Colon (tissue), 2 donors: ENCODE data around the gene NDUFAF2.
"Not testable (repeated sequence)": the region's sequence is repeated elsewhere in the genome, so short reads cannot be mapped to it uniquely, and the experiment has no call there.

ENCODE experiments used
- FAIRE-seq: peaks from 2 replicates; lab custom pipeline; 2012; peaks lifted over from hg19 to GRCh38; lab: Jason Lieb, UNC
- donor health status: control.
- donor health status: control.

Gene NDUFAF2

DNA sequence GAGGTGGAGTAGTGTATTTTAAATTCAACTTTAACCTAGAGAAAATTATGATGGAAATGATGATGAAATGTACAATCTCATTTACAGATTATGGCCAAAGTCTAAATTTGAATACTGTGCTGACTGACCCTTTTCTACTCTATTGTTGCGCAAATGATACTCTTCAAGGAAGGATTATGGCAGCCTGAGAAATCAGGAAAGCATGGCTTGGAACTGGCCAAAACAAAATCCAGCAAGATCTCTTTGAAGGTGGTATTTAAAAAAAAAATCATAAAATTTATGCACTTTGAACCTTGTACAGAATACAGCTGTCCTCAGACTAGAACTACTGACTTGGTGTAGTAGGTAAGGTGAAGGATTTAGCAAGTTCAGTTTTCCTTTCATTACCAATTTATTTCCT is 105.3 kb downstream of the NDUFAF2 start:
- FAIRE-seq = no peak

DNA sequence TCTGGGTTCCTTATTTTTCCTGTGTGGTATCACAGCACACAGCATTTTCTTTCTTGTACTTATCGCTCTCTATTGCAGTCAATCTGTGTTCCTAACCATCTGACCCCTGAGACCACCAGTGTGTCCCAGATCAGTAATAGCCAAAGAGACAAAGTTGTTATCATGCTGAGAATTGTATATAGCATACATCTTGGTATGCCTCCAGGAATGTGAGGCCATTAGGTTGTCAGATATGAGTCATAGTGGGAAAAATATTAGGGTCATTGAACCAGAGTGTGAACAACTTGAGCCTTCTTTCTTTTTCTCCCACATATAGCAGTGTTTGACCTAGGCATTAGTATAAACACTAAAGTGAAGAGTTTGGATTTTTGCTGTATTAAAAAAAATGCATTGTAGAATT is 106.3 kb downstream of the NDUFAF2 start:
- no peak for FAIRE-seq

GRCh38 chr5:61052882-61053281 is 107.9 kb downstream of the NDUFAF2 start:
- FAIRE-seq = peak; percentile 62

DNA sequence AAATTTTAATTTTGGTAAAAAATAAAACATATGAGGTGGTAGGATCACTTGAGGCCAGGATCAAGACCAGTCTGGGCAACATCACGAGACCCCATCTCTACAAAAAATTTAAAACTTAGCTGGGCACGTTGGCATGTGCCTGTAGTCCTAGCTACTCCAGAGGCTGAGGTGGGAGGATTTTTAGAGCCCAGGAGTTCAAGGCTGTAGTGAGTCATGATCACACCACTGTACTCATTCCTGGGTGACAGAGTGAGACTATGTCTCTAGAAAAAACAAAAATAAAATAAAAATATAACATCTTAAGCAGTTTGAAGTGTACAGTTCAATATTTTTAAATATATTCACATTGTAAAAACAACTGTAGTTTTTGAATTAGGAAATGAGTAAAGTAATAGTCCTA is 108.9 kb downstream of the NDUFAF2 start:
- FAIRE-seq = no peak

DNA sequence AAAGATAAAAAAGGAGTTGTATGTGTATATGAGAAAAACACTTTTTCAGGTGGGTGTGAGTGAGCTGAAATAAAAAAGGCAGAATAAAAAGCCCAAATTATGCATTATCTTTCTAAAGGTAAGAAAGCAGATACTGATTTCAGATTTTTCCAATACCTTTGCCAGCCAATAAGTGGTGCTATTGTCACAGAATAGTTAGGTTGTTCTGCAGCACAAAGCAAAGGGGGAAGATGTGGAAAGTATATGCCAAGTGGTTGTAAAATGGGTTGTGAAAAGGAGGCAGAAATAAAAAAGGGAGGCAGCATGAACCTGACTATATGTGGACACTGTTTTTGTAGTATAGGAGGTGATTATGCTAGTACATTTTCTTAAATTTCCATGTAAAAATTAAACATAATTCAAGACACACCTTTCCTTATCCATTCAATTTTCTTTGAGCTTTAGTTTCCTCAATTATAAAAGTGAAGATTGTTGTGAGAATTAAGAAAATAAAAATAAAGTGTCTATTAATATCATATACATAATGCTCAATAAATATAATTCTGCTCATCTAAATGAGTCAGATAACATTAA is 110.5 kb downstream of the NDUFAF2 start:
- peak; percentile 58 for FAIRE-seq

GRCh38 chr5:61059499-61059898 is 114.5 kb downstream of the NDUFAF2 start:
- FAIRE-seq = no peak

DNA sequence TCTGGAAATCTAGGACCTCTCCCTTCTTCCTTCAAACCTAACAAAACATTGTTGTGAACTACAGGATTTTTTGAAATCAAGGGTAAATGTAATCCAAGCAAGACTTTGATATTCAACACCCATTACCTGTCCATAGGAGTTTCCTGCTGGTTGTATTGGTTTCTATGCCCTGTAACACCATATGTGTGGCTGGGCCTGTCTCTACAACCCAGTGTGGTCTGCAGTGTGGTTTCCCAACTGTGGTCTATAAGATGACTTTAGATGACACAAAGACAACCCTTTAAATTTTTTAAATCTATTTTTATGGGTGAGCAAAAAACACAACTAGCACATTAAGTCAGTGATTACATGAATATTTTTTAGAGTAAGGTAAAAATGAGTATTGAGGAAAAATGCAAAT is 124.1 kb downstream of the NDUFAF2 start:
- FAIRE-seq = no peak

DNA sequence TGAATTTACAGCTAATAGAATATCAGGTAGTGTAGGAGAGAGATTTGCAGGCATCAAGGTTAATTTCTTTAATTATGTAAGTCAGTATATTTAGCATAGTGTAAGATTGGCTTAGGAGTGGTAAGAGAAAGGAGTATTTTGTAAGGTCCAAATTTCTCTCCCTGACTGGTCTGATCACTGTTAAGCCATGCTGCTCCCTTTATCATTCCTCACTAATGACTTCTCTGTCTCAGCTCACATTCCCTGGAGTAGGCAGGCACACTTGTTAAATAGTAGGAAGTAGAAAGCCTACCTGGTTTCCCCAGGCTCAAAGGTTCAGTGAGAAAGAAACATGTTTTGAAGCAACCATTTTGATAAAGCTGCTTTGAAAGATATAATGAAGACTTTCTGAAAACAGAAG is 126.5 kb downstream of the NDUFAF2 start:
- no peak for FAIRE-seq

DNA sequence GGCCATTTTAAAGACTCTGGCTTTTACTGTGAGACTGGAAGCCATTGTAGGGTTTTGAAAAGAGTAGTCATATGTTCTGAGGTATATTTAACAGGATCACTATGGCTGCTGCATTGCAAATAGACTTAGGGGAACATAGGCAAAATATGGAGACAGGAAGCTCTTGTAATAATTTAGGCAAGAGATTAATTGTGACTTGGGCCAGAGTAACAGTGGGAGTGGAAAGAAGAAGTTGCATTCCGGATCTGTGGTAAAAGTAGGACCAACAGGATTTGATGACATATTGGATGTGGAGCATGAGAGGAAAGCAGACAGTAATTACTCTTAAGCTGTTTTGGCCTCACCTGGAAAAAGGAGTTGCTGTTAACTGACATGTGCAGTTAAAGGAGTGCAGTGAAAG is 131.6 kb downstream of the NDUFAF2 start:
- no peak for FAIRE-seq

DNA sequence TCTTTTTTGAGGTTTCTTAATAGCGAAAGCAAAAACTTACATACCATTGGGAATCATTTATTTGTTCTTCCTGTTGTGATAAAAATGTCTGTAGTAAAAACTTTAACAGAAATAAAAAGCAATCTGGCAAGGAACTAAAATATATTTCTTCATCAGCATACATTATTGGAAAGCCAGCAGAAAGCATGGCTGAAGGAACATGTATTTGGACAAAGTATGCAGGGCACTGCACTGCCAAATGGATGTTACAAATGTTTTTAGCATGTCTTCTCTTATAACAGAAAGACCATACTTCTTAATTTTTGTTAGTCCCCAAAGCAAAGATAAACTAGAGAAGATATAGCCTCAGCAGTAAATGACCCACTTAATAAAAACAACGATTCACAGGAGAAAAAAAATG is 136.7 kb downstream of the NDUFAF2 start:
- no peak for FAIRE-seq

- FAIRE-seq = no peak
Measured at GRCh38 chr5:61082516-61083280, 137.7 kb downstream of the NDUFAF2 start.

- FAIRE-seq = no peak
Measured at GRCh38 chr5:61084658-61085057, 139.7 kb downstream of the NDUFAF2 start.

GRCh38 chr5:61085885-61086284 is 140.9 kb downstream of the NDUFAF2 start:
- FAIRE-seq = no peak

- FAIRE-seq = no peak
Measured at GRCh38 chr5:61087921-61088320, 142.9 kb downstream of the NDUFAF2 start.

DNA sequence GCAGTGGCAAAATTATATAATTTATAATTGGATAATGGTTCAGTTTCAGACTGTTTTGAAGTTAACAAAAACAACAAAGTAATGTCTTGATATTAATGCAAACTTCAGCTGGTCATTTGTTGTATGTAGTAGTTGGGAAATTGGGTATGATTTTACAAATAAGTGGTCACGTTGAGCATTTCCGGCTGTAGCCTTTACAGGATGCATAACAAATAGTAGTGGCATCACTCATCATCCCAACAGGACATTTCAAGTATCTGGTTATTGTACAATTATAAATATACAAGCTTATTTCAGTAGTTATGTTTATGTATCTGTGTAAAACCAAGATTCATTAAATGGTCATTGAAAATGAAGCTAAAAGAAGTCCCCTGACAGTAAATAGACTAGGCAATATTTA is 144.3 kb downstream of the NDUFAF2 start:
- FAIRE-seq = no peak

DNA sequence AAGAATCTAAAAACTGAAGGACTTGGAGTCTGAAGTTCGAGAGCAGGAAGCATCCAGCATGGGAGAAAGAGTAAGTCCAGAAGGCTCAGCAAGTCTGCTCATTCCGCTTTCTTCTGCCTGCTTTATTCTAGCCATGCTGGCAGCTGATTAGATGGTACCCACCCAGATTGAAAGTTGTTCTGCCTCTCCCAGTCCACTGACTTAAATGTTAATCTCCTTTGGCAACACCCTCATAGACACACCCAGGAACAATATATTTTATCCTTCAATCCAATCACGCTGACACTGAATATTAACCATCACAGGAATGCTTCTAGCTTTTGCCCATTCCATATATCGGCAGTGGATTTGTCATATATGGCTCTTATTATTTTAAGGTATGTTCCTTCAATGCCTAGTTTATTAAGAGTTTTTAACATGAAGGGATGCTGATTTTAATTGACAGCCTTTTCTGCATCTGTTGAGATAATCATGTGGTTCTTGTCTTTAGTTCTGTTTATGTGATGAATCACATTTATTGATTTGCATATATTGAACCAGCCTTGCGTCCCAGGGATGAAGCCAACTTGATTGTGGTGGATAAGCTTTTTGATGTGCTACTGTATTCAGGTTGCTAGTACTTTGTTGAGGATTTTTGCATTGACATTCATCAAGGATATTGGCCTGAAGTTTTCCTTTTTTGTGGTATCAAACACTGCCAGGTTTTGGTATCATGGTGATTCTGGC is 148.2 kb downstream of the NDUFAF2 start:
- not testable (repeated sequence) for FAIRE-seq

GRCh38 chr5:61097465-61097864 is 152.5 kb downstream of the NDUFAF2 start:
- FAIRE-seq = no peak

DNA sequence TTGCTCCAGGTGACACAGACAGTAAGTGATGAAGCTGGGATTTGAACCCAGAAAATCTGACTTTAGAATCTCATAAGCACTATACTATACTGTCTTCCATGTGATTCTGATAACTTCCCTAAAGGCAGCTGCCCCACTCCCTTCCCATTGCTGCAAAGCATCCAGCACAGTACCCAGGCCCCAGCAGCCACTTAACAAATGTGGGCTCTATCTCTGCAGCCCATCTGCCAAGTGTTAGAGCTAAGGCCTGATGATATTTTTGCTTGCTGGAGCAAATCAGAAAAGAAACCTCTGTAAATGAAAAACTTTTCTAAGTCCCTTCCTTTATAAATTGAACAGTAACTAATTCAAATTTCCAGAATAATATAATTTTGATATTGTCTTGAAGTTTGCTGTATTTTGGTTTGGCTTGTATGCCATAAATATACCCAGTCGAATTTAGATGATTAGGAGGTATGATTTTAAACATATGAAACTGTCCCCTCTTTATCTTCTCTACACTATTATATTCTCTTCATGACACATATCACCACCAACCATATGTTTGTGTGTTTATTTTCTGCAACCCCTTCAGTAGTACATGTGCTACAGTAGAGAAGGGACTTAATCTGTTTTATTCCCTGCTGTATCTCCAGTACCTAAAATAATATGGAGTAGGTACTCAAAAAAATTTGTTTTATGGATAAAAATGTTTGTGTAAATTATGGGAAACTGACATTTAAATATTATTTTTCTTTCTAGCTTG is 153.4 kb downstream of the NDUFAF2 start:
- no peak for FAIRE-seq

GRCh38 chr5:61100437-61100836 is 155.4 kb downstream of the NDUFAF2 start:
- FAIRE-seq = no peak

- no peak for FAIRE-seq
Measured at GRCh38 chr5:61114441-61114840, 169.4 kb downstream of the NDUFAF2 start.

- FAIRE-seq = no peak
Measured at GRCh38 chr5:61115968-61116367, 171.0 kb downstream of the NDUFAF2 start.

DNA sequence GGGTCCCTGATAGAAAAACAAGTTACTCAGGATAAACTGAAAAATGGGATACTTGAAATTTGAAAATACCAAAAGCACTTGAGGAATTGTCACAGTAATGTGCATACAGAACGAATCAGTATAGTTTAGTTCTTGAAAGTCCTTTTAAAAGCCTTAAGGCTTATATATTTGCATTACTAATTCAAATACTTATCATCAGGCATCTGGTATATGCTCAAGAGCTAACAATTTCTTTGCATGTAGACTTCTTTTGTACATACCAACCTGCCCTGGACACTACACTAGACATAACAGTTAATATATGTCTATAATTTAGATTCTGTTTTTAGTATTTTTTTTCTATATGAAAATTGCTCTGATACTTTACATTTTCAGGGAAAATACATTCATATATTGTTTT is 174.1 kb downstream of the NDUFAF2 start:
- FAIRE-seq = no peak

GRCh38 chr5:61120534-61120933 is 175.5 kb downstream of the NDUFAF2 start:
- FAIRE-seq = no peak
